DND-41 (cell line): ENCODE measurements around the gene ZDBF2.

ENCODE experiments used
- ATAC-seq: fragments of 200-7000 bp; cut with Tn5 transposase; 3 replicates; pipeline ENCODE4 v1.9.1; 2021; ENCODE audit warnings: low read depth; ENCODE audit not compliant: insufficient read depth
- DNase-seq: peaks from one replicate; pipeline ENCODE4 v3.0.0-alpha.2; 2020
- H2AFZ ChIP-seq: 2 replicates; pipeline ENCODE4 v1.6.0; 2012; ENCODE audit warnings: low read depth, low read length
- H3K27ac ChIP-seq: 2 replicates; pipeline ENCODE4 v1.5.1; 2012; ENCODE audit warnings: low read length, inconsistent platforms
- H3K27me3 ChIP-seq: fragments of 200-600 bp; sonication (generic); 2 replicates; pipeline ENCODE4 v1.6.0; 2012; ENCODE audit warnings: low read length, mild to moderate bottlenecking, inconsistent platforms; ENCODE audit not compliant: insufficient read depth, poor library complexity
- H3K36me3 ChIP-seq: 2 replicates; pipeline ENCODE4 v1.5.1; 2012; ENCODE audit warnings: low read length, inconsistent platforms; ENCODE audit not compliant: insufficient read depth
- H3K4me1 ChIP-seq: 2 replicates; pipeline ENCODE4 v1.5.1; 2012; ENCODE audit warnings: mild to moderate bottlenecking, low read length; ENCODE audit not compliant: insufficient read depth
- H3K4me2 ChIP-seq: 2 replicates; pipeline ENCODE4 v1.6.0; 2012; ENCODE audit warnings: mild to moderate bottlenecking, moderate library complexity, low read length, inconsistent platforms; ENCODE audit not compliant: insufficient read depth
- H3K4me3 ChIP-seq, 2 experiments: fragments of 200-600 bp in 1 of 2; shearing (Covaris generic) in 1 of 2; 2 replicates each; pipeline ENCODE4 v1.5.1; 2012 to 2016; ENCODE audit warnings: inconsistent platforms in 2 of 2, low read length in 2 of 2, mild to moderate bottlenecking in 2 of 2, low read depth in 1 of 2, moderate library complexity in 1 of 2
- H3K79me2 ChIP-seq: 2 replicates; pipeline ENCODE4 v1.6.0; 2012; ENCODE audit warnings: low read length, inconsistent platforms; ENCODE audit not compliant: insufficient read depth
- H3K9ac ChIP-seq: 2 replicates; pipeline ENCODE4 v1.6.0; 2012; ENCODE audit warnings: low read depth, mild to moderate bottlenecking, inconsistent platforms, low read length, moderate library complexity
- H3K9me3 ChIP-seq: 2 replicates; pipeline ENCODE4 v1.5.1; 2012; ENCODE audit warnings: low read length, moderate library complexity, mild to moderate bottlenecking, inconsistent platforms; ENCODE audit not compliant: insufficient read depth, severe bottlenecking
- H4K20me1 ChIP-seq: 2 replicates; pipeline ENCODE4 v1.6.0; 2012; ENCODE audit warnings: low read length; ENCODE audit not compliant: insufficient read depth
- CTCF ChIP-seq: IDR thresholded peaks from 2 replicates; pipeline ENCODE4 v1.5.1; 2012; ENCODE audit warnings: borderline replicate concordance, low read length, moderate library complexity, mild to moderate bottlenecking; ENCODE audit not compliant: poor library complexity, severe bottlenecking; ENCODE audit errors: extremely low read depth
- EZH2 ChIP-seq: IDR thresholded peaks from 3 replicates; pipeline ENCODE4 v1.6.1; 2012; ENCODE audit warnings: borderline replicate concordance, low read depth, mild to moderate bottlenecking, moderate library complexity, low read length, inconsistent platforms; ENCODE audit not compliant: severe bottlenecking

ZDBF2 gene

GRCh38 chr2:206273905-206274304 lies 558 bp upstream of the ZDBF2 start:
- Histone ChIP-seq H3K4me3 (no peak overlapping the region), H3K4me2 (no peak overlapping the region), H2AFZ (no peak overlapping the region), H3K4me1 (no peaks in the 10 kb centered on the region), H3K36me3 (no peaks in the 10 kb centered on the region), H3K27me3 (no peaks in the 10 kb centered on the region), H3K9me3 (no peaks in the 10 kb centered on the region), H3K9ac (no peak overlapping the region), H4K20me1 (no peaks in the 10 kb centered on the region), H3K27ac (no peak overlapping the region), H3K79me2 (no peaks in the 10 kb centered on the region)
- DNase-seq = no peak
- TF ChIP-seq EZH2 = no peak
- no peak for TF ChIP-seq CTCF
- no peak for ATAC-seq

GRCh38 chr2:206275312-206276055 lies 1.0 kb downstream of the ZDBF2 start:
- Histone ChIP-seq H3K27ac (no peak overlapping the region), H3K36me3 (no peaks in the 10 kb centered on the region), H3K4me2 (no peak overlapping the region), H3K9ac (no peak overlapping the region), H3K9me3 (no peaks in the 10 kb centered on the region), H4K20me1 (no peaks in the 10 kb centered on the region), H3K4me3 (no peak overlapping the region), H3K79me2 (no peaks in the 10 kb centered on the region), H3K27me3 (no peaks in the 10 kb centered on the region), H3K4me1 (no peaks in the 10 kb centered on the region), H2AFZ (no peak overlapping the region)
- DNase-seq = no peak
- no peak for ATAC-seq
- TF ChIP-seq EZH2 = no peak

- Histone ChIP-seq H3K36me3 (no peaks in the 10 kb centered on the region), H2AFZ (no peak overlapping the region), H3K79me2 (no peaks in the 10 kb centered on the region), H3K4me1 (no peaks in the 10 kb centered on the region), H4K20me1 (no peaks in the 10 kb centered on the region), H3K9ac (no peak overlapping the region), H3K27ac (no peak overlapping the region), H3K27me3 (no peaks in the 10 kb centered on the region), H3K4me3 (no peak overlapping the region), H3K4me2 (no peak overlapping the region), H3K9me3 (no peaks in the 10 kb centered on the region)
- no peak for TF ChIP-seq CTCF
- TF ChIP-seq EZH2 = no peak
- DNase-seq (no peak), ATAC-seq (no peak)
Measured at GRCh38 chr2:206276169-206276942, 1.9 kb downstream of the ZDBF2 start.

GRCh38 chr2:206277503-206277902 lies 3.0 kb downstream of the ZDBF2 start:
- Histone ChIP-seq H3K27ac (no peak overlapping the region), H4K20me1 (no peaks in the 10 kb centered on the region), H2AFZ (no peak overlapping the region), H3K9ac (no peak overlapping the region), H3K79me2 (no peaks in the 10 kb centered on the region), H3K4me1 (no peaks in the 10 kb centered on the region), H3K36me3 (no peaks in the 10 kb centered on the region), H3K4me2 (no peak overlapping the region), H3K4me3 (no peak overlapping the region), H3K9me3 (no peaks in the 10 kb centered on the region), H3K27me3 (no peaks in the 10 kb centered on the region)
- TF ChIP-seq CTCF (no peak), EZH2 (no peak)
- DNase-seq (no peak), ATAC-seq (no peak)
